NCI-H1105 (cell line): ENCODE measurements around the gene LMO7.

Source experiments
- DNase-seq: peaks from one replicate; lab custom pipeline; 2025; lab: John Stamatoyannopoulos, UW

LMO7 gene

DNA sequence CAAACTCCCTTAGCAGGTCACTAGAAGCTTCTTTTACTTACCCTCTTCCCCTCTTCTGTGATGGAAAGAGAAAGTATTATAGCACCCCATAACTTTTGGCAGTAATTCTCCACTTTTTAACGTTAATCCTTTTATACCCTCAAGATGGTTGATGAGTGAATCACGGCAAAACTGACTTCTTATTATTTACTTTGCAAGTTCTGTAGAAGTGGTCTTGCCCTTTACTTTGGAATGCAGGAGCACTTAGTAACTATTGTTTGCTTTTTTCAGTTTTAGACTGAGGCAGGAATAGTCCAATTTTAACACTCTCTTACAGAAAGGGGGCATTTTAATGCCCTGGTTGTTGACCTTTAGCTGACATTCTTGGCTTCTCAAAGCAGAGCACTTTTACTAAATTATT lies 260.1 kb downstream of the LMO7 start:
- no peak for DNase-seq

DNA sequence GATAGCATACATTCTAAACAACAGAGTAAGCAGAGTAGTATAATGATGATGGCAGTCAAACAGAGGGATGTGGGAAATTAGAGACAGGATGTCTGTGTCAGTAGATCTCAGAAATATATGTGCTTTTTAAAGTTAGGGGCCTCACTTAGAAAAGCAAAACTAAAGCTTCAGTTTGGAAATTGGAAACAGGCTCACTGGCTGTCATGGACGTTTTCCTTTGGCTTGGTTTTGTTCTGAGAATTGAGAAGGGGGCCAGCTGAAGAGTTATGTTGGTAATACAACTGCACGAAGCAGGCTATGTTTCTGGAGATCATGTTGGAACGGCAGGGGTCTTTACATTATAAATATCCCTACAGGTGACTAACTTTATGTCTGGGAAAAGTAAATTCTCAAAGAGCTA lies 261.3 kb downstream of the LMO7 start:
- DNase-seq = no peak

DNA sequence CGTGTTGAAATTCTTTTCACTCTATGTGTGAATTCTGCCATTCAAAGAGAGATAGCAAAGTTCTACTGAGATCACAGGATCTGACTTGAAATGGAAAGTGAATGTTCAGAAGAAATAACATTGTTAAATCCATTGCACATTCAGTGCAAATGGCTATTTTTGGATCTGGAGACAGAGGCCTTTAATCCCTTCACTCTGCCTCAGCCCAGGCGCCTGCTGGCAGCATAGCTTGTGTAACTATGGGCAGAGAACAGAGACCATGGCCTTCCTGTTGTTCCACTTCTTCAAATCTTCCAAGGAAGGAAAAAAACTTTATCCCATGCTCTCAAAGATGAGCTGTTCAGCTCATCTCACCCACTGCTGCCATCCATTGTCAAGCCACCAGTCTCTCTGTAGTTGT lies 265.4 kb downstream of the LMO7 start:
- no peak for DNase-seq

DNA sequence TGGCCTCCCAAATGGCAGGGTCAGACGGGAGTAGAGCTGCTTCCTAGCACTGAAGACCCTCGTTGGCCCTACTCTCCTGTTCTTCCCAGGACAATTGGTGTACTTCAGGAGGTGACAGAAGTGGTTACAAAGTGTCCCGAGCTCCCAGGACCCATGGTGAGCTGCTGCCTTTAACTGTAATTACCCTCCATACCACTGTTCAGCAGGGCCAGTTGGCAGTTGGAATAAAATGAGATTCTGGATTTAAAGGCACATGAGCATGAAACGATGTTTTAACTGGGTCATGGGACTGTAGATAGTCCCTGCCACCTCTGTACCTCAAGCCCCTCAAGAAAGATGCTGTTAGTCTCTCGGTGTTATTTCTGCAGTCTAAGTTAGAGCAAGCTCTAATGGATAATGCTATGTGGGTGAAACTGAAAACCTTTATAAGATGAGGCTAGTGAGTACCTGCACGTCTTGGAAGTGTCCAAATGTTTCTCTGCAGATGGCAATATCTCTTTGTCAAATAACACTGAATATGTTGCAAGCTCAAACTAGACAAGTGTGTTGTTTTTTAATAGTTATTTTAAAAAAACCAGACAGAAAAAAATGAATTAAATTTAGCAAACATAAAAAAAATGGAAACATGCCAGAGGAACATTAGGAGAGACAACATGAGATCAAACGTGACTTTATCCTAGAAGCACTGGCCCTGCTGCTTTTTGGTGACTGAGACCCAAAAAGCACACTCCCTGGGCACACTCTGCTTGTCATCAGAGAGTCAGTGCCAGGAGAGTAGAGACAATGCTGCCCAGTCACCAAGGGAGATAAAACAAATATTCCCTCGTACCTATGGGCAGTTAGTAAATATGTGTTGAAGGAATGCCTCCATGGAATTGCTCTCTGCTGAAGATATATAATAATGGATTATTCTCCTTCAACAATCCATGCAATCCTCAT lies 266.3 kb downstream of the LMO7 start:
- no peak for DNase-seq

DNA sequence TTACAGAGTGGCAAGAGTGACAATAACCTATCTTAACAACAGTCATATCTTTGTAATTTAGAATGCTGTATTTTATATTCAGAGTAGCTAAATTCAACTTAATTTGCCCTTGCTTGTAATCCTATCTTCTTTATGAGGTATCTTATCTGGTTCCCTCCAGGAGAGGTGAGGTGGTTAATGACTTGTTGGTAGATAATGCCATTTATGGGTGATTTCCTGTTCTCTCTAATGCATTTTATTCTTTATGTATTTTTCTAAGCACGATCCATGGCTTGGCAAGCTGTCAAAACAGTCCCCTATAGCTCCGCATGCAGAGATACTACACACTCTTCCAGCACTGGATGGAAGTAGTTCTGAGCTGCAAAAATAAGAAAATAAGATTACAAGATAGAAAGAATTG lies 267.9 kb downstream of the LMO7 start:
- DNase-seq = no peak

DNA sequence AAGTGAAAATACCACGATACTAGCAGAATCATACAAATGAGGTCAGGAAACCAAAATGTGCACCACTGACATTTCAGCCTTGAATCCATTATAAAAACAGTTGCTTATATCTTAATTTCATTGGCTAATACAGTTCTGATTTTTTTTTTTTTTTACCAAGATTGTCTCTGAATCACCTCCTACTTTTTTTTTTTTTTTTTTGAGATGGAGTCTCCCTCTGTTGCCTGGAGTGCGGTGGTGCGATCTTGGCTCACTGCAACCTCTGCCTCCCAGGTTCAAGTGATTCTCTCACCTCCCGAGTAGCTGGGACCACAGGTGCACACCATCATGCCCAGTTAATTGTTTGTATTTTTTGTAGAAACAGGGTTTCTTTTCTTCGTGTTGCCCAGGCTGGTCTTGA lies 270.2 kb downstream of the LMO7 start:
- DNase-seq = no peak

DNA sequence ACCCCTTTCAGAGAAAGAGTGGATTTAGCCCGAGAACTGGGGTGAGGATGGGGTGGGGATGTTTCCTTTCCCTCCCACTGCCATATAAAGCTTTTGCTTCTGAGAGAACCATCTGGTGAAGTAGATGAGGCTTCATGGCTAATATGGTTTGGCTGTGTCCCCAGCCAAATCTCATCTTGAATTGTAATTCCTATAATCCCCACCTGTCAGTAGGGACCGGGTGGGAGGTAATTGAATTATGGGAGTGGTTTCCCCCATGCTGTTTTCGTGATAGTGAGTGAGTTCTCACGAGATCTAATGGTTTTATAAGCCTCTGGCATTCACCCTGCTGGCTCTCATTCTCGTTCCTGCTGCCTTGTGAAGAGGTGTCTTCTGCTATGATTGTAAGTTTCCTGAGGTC lies 270.9 kb downstream of the LMO7 start:
- no peak for DNase-seq

DNA sequence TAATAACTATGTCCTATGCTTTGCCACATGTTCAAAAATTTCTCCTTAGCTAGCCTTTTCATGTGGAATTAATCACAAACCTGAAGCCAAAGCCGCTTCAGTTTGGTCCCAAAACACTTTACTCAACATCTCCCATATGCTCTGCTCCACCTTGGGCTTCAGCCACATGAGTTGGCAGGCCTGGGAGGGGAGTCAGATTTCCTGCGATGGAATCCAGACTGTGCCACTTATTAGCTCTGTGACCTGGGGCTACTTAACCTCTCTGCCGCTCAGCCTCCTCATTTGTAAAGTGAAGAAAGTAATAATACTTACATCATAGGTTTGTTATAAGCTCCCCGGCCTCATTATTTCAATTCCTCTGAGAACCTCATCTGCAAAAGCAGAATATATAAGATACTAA lies 272.0 kb downstream of the LMO7 start:
- no peak for DNase-seq
